HG02759 (cell line): ENCODE data around the gene ABO.
"Not testable (repeated sequence)": the region's sequence is repeated elsewhere in the genome, so short reads cannot be mapped to it uniquely, and the experiment has no call there.

ENCODE experiments used
- ATAC-seq: cut with Tn5 transposase; IDR thresholded peaks from one replicate; pipeline ENCODE4 v1.9.1; 2021; ENCODE audit warnings: mild to moderate bottlenecking, moderate library complexity; ENCODE audit not compliant: unreplicated experiment

ABO gene

DNA sequence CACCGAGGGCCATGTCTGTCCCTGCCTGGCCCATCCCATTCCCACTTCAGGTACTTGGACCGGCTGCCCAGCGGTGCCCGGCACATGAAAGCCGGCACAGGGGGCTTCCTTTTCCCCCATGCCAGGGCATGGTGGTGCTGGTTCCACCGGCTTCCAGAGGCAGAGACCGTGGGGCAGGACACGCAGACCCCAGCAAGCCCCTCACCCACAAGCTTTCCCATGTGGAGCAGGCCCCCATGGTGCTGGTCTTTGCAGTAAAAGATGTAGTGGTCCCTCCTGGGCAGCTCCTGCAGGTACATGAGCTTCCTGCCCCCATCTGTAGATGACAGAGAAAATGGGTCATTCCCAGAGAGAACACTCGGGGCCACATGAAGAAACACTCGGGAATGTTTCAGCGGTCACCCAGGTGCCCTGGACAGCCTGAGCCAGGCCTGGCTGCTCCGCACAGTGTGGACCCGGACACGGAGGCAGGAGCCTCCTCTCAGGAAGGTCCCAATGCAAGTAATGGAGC, 67.9 kb downstream of the ABO start:
- ATAC-seq: no peak

DNA sequence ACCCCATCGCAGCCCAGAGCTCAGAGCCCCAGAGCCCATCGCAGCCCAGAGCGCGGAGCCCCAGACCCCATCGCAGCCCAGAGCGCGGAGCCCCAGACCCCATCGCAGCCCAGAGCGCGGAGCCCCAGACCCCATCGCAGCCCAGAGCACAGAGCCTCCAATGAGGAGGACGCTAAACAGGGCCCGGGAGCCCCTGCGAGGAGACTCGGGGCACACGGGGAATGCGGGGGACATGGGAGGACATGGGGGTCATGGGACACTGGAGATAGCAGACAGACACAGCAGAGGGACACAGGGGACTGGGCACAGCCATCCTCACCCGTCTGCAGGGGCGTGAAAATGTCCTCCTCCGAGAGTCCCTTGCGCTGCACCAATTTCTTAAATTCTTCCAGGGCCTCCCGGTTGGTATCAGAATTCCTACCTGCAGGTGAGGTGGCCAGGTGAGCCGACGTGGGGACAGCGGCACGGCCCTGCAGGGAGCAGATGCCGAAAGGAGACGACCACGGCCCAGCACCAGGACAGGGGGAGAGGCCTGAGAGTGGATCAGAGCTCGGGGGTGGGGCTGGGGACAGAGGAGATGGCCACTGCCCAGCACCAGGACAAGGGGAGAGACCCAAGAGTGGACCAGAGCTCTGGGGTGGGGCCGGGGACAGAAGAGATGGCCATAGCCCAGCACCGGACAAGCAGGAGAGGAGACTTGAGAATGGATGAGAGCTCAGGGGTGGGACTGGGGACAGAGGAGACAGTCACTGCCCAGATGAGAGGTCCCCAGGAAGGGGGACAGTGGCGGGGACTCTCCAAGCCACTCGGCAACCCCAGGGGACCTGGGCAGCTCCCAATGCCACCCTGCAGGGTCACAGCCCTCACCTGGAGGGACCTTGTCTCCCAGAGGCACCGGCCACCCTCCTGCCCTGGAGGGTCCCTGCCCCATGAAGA, 68.7 kb downstream of the ABO start:
- no peak for ATAC-seq

DNA sequence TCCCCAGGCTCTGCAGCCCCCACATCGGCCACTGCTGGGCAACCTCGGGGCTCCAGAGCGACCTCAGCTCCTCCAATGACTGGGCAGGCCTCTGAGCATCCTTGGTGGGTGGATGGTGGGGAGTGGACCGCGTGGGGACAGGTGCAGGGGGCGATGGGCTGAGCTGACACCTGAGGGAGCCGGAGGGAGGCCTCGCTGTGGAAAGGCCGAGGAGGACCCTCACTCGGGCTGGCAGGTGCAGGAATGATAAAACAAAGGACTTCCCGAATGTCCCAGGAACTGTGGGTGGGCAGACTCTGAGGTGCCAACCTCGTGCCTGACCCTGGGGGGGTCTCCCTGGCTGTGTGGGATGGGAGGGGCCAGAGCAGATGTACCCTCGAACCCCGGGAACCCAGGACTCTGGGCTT, 69.5 kb downstream of the ABO start:
- not testable (repeated sequence) for ATAC-seq
